ENCODE measurements around the gene CEP68.

The CEP68 gene

DNA sequence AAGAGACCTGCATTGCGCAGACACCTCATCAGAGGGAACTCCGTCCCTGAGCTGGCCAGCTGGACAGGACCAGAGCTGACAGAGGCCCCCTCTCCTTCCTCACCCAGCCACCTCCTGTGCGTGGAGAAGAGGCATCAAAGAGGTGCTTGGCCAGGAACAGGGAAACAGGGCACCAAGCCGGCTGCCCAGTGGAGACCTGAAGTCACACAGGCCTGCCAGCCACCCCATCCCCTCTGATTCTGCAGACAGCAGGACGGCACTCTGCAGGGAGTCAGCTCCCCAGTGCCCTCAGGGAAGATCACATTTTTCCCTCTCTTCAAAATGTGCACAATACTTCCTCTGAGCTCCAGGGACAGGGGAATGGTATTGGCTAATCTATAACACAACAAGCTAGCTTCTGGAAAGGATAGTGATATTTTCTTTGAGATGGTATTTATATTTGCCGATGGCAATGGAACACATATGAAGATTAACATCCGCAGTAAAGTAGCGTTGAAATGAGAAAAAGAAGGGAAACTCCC, 36.5 kb upstream of the CEP68 start:
- TF ChIP-seq, protein P1, sequence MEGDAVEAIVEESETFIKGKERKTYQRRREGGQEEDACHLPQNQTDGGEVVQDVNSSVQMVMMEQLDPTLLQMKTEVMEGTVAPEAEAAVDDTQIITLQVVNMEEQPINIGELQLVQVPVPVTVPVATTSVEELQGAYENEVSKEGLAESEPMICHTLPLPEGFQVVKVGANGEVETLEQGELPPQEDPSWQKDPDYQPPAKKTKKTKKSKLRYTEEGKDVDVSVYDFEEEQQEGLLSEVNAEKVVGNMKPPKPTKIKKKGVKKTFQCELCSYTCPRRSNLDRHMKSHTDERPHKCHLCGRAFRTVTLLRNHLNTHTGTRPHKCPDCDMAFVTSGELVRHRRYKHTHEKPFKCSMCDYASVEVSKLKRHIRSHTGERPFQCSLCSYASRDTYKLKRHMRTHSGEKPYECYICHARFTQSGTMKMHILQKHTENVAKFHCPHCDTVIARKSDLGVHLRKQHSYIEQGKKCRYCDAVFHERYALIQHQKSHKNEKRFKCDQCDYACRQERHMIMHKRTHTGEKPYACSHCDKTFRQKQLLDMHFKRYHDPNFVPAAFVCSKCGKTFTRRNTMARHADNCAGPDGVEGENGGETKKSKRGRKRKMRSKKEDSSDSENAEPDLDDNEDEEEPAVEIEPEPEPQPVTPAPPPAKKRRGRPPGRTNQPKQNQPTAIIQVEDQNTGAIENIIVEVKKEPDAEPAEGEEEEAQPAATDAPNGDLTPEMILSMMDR (IDR thresholded peaks at IDR 0.05), result no peak

DNA sequence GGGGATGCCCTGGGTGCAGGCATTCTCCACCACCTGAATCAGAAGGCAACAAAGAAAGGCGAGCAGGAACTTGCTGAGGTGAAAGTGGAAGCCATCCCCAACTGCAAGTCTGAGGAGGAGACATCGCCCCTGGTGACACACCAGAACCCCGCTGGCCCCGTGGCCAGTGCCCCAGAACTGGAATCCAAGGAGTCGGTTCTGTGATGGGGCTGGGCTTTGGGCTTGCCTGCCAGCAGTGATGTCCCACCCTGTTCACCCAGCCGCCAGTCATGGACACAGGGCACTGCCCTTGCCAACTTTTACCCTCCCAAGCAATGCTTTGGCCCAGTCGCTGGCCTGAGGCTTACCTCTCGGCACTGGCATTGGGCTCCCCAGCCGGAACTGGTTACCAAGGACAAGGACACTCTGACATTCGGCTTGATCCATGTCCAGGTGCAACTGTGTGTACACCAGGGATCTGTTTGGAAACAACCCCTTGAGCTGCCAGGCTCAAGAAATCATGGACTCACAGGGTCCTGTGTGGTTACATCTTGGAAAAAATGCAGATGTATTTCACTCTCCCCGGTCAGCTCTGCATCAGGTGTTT, 35.2 kb upstream of the CEP68 start:
- TF ChIP-seq, protein P1 (IDR thresholded peaks at IDR 0.05), result no peak

DNA sequence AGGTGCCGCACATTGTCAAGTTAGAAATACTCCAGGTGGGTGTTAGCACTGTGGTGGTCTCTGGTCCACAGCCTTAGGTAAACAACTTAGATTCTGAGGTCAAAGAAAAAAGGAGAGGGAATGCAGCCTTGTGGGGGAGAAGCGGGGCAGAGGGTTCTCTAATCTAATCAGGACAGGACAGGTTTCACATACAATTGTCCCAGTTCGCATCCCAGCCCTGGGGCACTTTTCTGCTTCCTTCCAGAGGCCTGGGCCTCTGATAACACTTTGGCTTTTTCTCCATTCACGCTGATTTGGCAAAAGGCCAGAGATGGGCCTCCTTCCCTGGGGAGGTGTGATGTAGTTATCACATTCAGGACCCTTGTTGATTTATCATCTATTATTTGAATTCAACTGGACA, 34.5 kb upstream of the CEP68 start:
- TF ChIP-seq, protein P1 (IDR thresholded peaks at IDR 0.05), result no peak

DNA sequence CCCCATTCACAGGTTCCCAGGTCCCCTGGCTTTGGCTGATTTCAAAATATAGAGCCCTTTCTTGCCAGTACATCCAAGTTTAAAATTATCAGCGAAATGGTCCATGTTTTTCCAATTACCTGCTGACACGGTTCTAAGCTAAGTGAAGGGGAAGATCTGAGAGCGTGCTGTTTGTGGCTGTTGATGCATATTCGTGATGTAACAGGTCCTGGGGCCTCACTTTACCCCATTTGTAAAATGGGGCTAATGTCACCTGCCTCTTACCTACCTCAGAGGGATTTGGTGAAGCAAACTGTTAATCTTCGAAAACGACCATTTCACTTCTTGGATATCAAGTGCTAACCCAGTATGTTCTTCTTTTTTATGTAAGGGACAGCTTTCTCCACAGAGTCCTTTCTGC, 34.0 kb upstream of the CEP68 start:
- TF ChIP-seq, protein P1 (IDR thresholded peaks at IDR 0.05), result no peak

DNA sequence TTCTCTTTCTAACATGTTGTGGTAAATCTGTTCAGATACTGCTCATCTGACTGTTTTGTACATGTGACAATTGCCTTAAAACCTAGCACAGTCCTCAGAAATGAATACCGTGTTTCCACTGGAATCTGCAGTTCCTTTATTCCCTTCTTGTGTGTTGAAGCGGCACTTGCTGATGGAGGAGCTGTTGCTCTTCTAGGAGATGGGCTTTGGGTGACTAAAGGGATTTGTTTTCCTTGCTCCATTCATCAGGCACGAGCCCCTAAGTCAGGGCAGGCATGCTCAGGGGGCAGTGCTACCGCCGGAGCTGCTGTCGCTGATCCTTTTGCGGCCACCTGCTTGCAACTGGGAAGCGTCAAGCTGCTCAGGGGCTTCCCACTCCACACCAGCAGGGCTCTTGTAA, 32.5 kb upstream of the CEP68 start:
- TF ChIP-seq, protein P1 (IDR thresholded peaks at IDR 0.05), result no peak

DNA sequence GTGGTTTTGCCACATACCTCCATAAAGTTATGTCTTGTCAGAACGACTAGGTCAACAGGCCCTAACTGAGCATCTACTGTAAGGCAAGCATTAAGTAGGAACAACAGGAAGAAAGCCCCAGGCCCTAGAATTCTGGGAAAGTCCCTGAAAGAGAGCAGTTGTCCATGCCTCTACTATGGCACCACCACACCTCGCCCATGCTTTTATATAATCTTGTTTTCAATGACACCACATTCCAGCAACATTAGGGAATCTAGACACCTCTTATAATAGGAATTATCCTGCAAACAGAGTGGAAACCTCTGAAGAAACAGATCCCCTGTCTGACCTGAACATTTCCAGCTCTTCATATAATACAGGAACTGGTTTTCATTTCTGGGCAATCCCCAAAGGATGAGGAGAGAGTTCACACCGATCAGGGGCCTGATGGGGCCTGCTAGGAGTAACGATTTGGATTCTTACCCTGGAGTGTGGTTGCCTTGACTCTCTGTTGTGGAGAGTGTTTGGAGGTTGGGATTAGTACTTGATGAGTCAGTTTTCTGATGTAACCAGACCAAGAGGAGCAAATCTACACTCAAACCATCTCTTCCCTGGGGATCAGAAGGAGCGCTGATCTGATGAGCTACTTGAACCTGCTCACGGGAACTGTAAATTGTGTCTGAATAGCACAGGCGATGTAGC, 31.9 kb upstream of the CEP68 start:
- TF ChIP-seq, protein P1 (IDR thresholded peaks at IDR 0.05), result no peak

DNA sequence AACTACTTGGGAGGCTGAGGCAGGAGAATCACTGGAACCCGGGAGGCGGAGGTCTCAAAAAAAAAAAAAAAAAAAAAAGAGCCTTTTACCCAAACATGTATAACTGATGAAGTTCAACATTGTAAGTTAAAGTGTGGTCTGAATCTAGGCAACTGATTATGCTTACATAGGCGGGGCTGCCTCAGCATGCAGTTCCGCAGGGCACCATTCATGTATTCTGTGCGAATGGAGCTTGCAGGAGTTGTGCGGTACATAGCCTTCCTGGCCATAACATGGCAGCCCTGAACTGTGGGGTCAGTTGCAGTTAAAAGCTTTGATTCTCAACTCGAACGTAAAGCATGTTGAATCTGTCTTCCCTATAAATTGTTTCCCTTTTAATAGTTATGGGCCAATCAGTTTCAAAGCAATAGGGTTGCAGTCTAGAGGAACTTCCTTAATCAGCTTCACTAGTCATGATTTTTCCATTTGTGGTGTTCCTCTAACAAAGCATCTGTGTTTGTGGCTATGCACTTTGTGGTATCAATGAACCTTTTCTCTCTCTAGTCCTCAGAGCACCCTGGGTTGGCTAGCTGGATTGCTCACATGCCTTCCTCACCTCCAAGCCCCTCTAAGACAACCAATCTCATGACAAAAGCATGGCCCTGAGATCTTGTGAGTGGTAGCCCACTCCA, 30.6 kb upstream of the CEP68 start:
- TF ChIP-seq, protein P1 (IDR thresholded peaks at IDR 0.05), result no peak

Data from LNCAP (cell line).